Mesendoderm (in vitro differentiated cells): Measurements from ENCODE around the gene LYRM1.
"Not testable (repeated sequence)": the region's sequence is repeated elsewhere in the genome, so short reads cannot be mapped to it uniquely, and the experiment has no call there.

Experiments
- DNase-seq: peaks from one replicate; pipeline ENCODE4 v3.0.0; 2013
- H2AK5ac ChIP-seq: 2 replicates; pipeline ENCODE4 v1.6.1; 2013; ENCODE audit warnings: low read length, inconsistent platforms
- H2BK120ac ChIP-seq: 2 replicates; pipeline ENCODE4 v1.6.1; 2013; ENCODE audit warnings: low read depth, mild to moderate bottlenecking, low read length, moderate library complexity, mixed read lengths
- H2BK15ac ChIP-seq: replicated peaks from 2 replicates; pipeline ENCODE4 v1.6.1; 2013; ENCODE audit warnings: low read depth, mild to moderate bottlenecking, moderate library complexity
- H2BK5ac ChIP-seq: 2 replicates; pipeline ENCODE4 v1.6.1; 2013; ENCODE audit warnings: low read length, inconsistent platforms
- H3K18ac ChIP-seq: 2 replicates; pipeline ENCODE4 v1.6.1; 2013; ENCODE audit warnings: mild to moderate bottlenecking, low read length, mixed read lengths
- H3K23ac ChIP-seq: one replicate; pipeline ENCODE4 v1.6.1; 2013; ENCODE audit warnings: low read length
- H3K27ac ChIP-seq: 2 replicates; pipeline ENCODE4 v1.5.1; 2013; ENCODE audit warnings: low read depth, mild to moderate bottlenecking, inconsistent platforms, low read length, moderate library complexity
- H3K27me3 ChIP-seq: 2 replicates; pipeline ENCODE4 v1.6.1; 2013; ENCODE audit warnings: low read length, control low read depth, mild to moderate bottlenecking, inconsistent platforms; ENCODE audit not compliant: insufficient read depth, poor library complexity
- H3K36me3 ChIP-seq: 2 replicates; pipeline ENCODE4 v1.6.1; 2013; ENCODE audit warnings: low read length, inconsistent platforms; ENCODE audit not compliant: control insufficient read depth, insufficient read depth
- H3K4ac ChIP-seq: one replicate; pipeline ENCODE4 v1.6.1; 2013; ENCODE audit warnings: low read depth, mild to moderate bottlenecking, low read length, moderate library complexity
- H3K4me1 ChIP-seq: 2 replicates; pipeline ENCODE4 v1.6.1; 2013; ENCODE audit warnings: low read depth, low read length, inconsistent platforms; ENCODE audit not compliant: control insufficient read depth
- H3K4me2 ChIP-seq: 2 replicates; pipeline ENCODE4 v1.6.1; 2013; ENCODE audit warnings: low read length
- H3K4me3 ChIP-seq: 2 replicates; pipeline ENCODE4 v1.5.1; 2013; ENCODE audit warnings: mild to moderate bottlenecking, low read length
- H3K56ac ChIP-seq: one replicate; pipeline ENCODE4 v1.6.1; 2013; ENCODE audit warnings: low read length
- H3K79me1 ChIP-seq: 2 replicates; pipeline ENCODE4 v1.6.1; 2013; ENCODE audit warnings: low read length, inconsistent platforms
- H3K79me2 ChIP-seq: 2 replicates; pipeline ENCODE4 v1.6.1; 2013; ENCODE audit warnings: mild to moderate bottlenecking, low read length; ENCODE audit not compliant: control insufficient read depth, insufficient read depth
- H3K9ac ChIP-seq: 2 replicates; pipeline ENCODE4 v1.6.1; 2013; ENCODE audit warnings: low read length, inconsistent platforms
- H4K5ac ChIP-seq: one replicate; pipeline ENCODE4 v1.6.1; 2013; ENCODE audit warnings: low read length
- H4K8ac ChIP-seq: one replicate; pipeline ENCODE4 v1.6.1; 2013; ENCODE audit warnings: low read depth, mild to moderate bottlenecking, control low read depth, low read length, moderate library complexity
- WGBS: extraction: QIAGEN DNeasy Blood & Tissue Kit; methylation state at CpG from one replicate; pipeline ENCODE4 v1.1.7; 2013; ENCODE audit warnings: low lambda C conversion rate, missing lambda C conversion rate; ENCODE audit not compliant: insufficient coverage; ENCODE audit errors: extremely low coverage; 5-methylcytosine and 5-hydroxymethylcytosine counted together

Gene LYRM1

GRCh38 chr16:20941636-20941926, 41.0 kb downstream of the LYRM1 start:
- H3K18ac ChIP-seq = no peak overlapping the region
- H3K27me3 ChIP-seq = no peaks in the 10 kb centered on the region
- no peak overlapping the region for H3K27ac ChIP-seq
- WGBS = no CpG with 5 or more reads among the region's 6 CpGs
- H2BK15ac ChIP-seq = no peak overlapping the region
- no peak overlapping the region for H4K8ac ChIP-seq
- H3K56ac ChIP-seq = no peak overlapping the region
- no peak overlapping the region for H3K23ac ChIP-seq
- no peak overlapping the region for H4K5ac ChIP-seq
- no peak overlapping the region for H3K9ac ChIP-seq
- no peaks in the 10 kb centered on the region for H3K79me1 ChIP-seq
- H3K4me1 ChIP-seq = peaks cover 2% of the 10 kb centered on the region
- H3K4me2 ChIP-seq = no peak overlapping the region
- H3K79me2 ChIP-seq = no peaks in the 10 kb centered on the region
- H2AK5ac ChIP-seq = no peak overlapping the region
- no peak overlapping the region for H2BK120ac ChIP-seq
- DNase-seq = no peak
- H2BK5ac ChIP-seq = no peak overlapping the region
- H3K4ac ChIP-seq = no peak overlapping the region
- H3K36me3 ChIP-seq = no peaks in the 10 kb centered on the region
- no peak overlapping the region for H3K4me3 ChIP-seq

GRCh38 chr16:20942256-20942655, 41.7 kb downstream of the LYRM1 start:
- Histone ChIP-seq H3K9ac (no peak overlapping the region), H3K23ac (no peak overlapping the region), H3K4me3 (no peak overlapping the region)

GRCh38 chr16:20944861-20945574, 44.4 kb downstream of the LYRM1 start:
- H3K4me2 ChIP-seq = no peak overlapping the region
- H3K23ac ChIP-seq = no peak overlapping the region
- H3K79me1 ChIP-seq = no peaks in the 10 kb centered on the region
- no peak overlapping the region for H2BK15ac ChIP-seq
- H3K4ac ChIP-seq = no peak overlapping the region
- peaks cover 2% of the 10 kb centered on the region for H3K4me1 ChIP-seq
- no peak overlapping the region for H2AK5ac ChIP-seq
- H4K8ac ChIP-seq = no peak overlapping the region
- WGBS = no CpG with 5 or more reads among the region's 5 CpGs
- H3K9ac ChIP-seq = no peak overlapping the region
- no peak overlapping the region for H2BK120ac ChIP-seq
- H4K5ac ChIP-seq = no peak overlapping the region
- no peak overlapping the region for H3K27ac ChIP-seq
- H3K79me2 ChIP-seq = no peaks in the 10 kb centered on the region
- H3K36me3 ChIP-seq = no peaks in the 10 kb centered on the region
- no peak overlapping the region for H3K56ac ChIP-seq
- H3K18ac ChIP-seq = no peak overlapping the region
- H2BK5ac ChIP-seq = no peak overlapping the region
- no peaks in the 10 kb centered on the region for H3K27me3 ChIP-seq
- peak; percentile 83 for DNase-seq
- no peak overlapping the region for H3K4me3 ChIP-seq

More at GRCh38 chr16:20942256-20942655, 41.7 kb downstream of the LYRM1 start:
- H3K4me1 ChIP-seq = peaks cover 2% of the 10 kb centered on the region
- no peak overlapping the region for H3K27ac ChIP-seq
- H4K5ac ChIP-seq = no peak overlapping the region
- H3K4me2 ChIP-seq = no peak overlapping the region
- H3K18ac ChIP-seq = no peak overlapping the region
- no CpG with 5 or more reads among the region's 4 CpGs for WGBS
- no peak overlapping the region for H4K8ac ChIP-seq
- no peak overlapping the region for H2BK120ac ChIP-seq
- no peak overlapping the region for H3K56ac ChIP-seq
- no peaks in the 10 kb centered on the region for H3K27me3 ChIP-seq
- no peaks in the 10 kb centered on the region for H3K79me2 ChIP-seq
- no peak for DNase-seq
- no peaks in the 10 kb centered on the region for H3K79me1 ChIP-seq
- H2BK5ac ChIP-seq = no peak overlapping the region
- H3K4ac ChIP-seq = no peak overlapping the region
- H2AK5ac ChIP-seq = no peak overlapping the region
- no peak overlapping the region for H2BK15ac ChIP-seq
- no peaks in the 10 kb centered on the region for H3K36me3 ChIP-seq

GRCh38 chr16:20945575-20945875, 45.0 kb downstream of the LYRM1 start:
- H3K4me1 ChIP-seq, H3K27me3 ChIP-seq, H3K36me3 ChIP-seq, H2BK5ac ChIP-seq, H3K4ac ChIP-seq, H2BK15ac ChIP-seq, H4K8ac ChIP-seq, H3K79me2 ChIP-seq, H2AK5ac ChIP-seq, H3K79me1 ChIP-seq, H3K9ac ChIP-seq, H3K4me2 ChIP-seq, H2BK120ac ChIP-seq, H3K4me3 ChIP-seq, DNase-seq, H3K56ac ChIP-seq, H3K23ac ChIP-seq, H3K18ac ChIP-seq, H3K27ac ChIP-seq, H4K5ac ChIP-seq: not testable (repeated sequence)
- no CpG with 5 or more reads among the region's 11 CpGs for WGBS

- H3K79me1 ChIP-seq = no peaks in the 10 kb centered on the region
- no CpG with 5 or more reads among the region's 8 CpGs for WGBS
- no peak overlapping the region for H2BK15ac ChIP-seq
- H3K4me2 ChIP-seq = no peak overlapping the region
- H3K9ac ChIP-seq = no peak overlapping the region
- H3K56ac ChIP-seq = no peak overlapping the region
- no peak overlapping the region for H4K8ac ChIP-seq
- H3K4ac ChIP-seq = no peak overlapping the region
- no peaks in the 10 kb centered on the region for H3K79me2 ChIP-seq
- H3K27ac ChIP-seq = no peak overlapping the region
- peaks cover 2% of the 10 kb centered on the region for H3K4me1 ChIP-seq
- no peak overlapping the region for H2BK120ac ChIP-seq
- DNase-seq = peak; percentile 56
- no peak overlapping the region for H4K5ac ChIP-seq
- H3K27me3 ChIP-seq = no peaks in the 10 kb centered on the region
- no peaks in the 10 kb centered on the region for H3K36me3 ChIP-seq
- H3K4me3 ChIP-seq = no peak overlapping the region
- no peak overlapping the region for H2BK5ac ChIP-seq
- H3K23ac ChIP-seq = no peak overlapping the region
- no peak overlapping the region for H2AK5ac ChIP-seq
- H3K18ac ChIP-seq = no peak overlapping the region
Measured at GRCh38 chr16:20946015-20946629, 45.6 kb downstream of the LYRM1 start.

GRCh38 chr16:20948444-20948843, 47.9 kb downstream of the LYRM1 start:
- Histone ChIP-seq H3K23ac (no peak overlapping the region), H4K5ac (no peak overlapping the region), H2AK5ac (no peak overlapping the region), H3K79me1 (no peaks in the 10 kb centered on the region), H3K18ac (no peak overlapping the region), H3K36me3 (no peaks in the 10 kb centered on the region), H3K56ac (no peak overlapping the region), H2BK15ac (no peak overlapping the region), H3K4me2 (no peak overlapping the region), H2BK120ac (no peak overlapping the region), H3K4me1 (no peaks in the 10 kb centered on the region), H3K4ac (no peak overlapping the region), H2BK5ac (no peak overlapping the region), H3K4me3 (no peak overlapping the region), H3K27ac (no peak overlapping the region), H3K27me3 (no peaks in the 10 kb centered on the region), H3K79me2 (no peaks in the 10 kb centered on the region), H3K9ac (no peak overlapping the region), H4K8ac (no peak overlapping the region)
- no CpG with 5 or more reads among the region's 9 CpGs for WGBS
- DNase-seq = no peak
